Erythroblast (primary cell): Measurements from ENCODE around the gene XAF1.

Experiments
- DNase-seq, 2 experiments: peaks; one replicate each; lab custom pipeline; 2025; lab: John Stamatoyannopoulos, UW
- GATA1 ChIP-seq: IDR thresholded peaks from 2 replicates; pipeline ENCODE4 v1.6.1; 2011; ENCODE audit warnings: low read depth, mild to moderate bottlenecking, control low read depth, low read length, moderate library complexity
- POLR2A ChIP-seq: IDR thresholded peaks from 2 replicates; pipeline ENCODE4 v1.6.1; 2011; ENCODE audit warnings: mild to moderate bottlenecking, low read length

Gene XAF1

GRCh38 chr17:6755731-6756184 lies at the start of gene XAF1:
Gene XAF1 (plus strand): TSS chr17:6756046. CDS start chr17:6756079, 33 bp downstream.
- no peak for TF ChIP-seq GATA1
- DNase-seq: peak; percentile 34 to 49

GRCh38 chr17:6706499-6706898 lies 49.3 kb upstream of the XAF1 start:
- no peak for DNase-seq
- TF ChIP-seq GATA1: no peak
- no peak for TF ChIP-seq POLR2A

- TF ChIP-seq POLR2A: no peak
- TF ChIP-seq GATA1: no peak
- no peak for DNase-seq
These were observed 48.9 kb upstream of the XAF1 start for GRCh38 chr17:6706996-6707395.

GRCh38 chr17:6708357-6708961 lies 47.4 kb upstream of the XAF1 start:
- DNase-seq: no peak

GRCh38 chr17:6710317-6710716 lies 45.5 kb upstream of the XAF1 start:
- TF ChIP-seq POLR2A (no peak), GATA1 (no peak)
- DNase-seq: no peak

More at GRCh38 chr17:6708357-6708961, 47.4 kb upstream of the XAF1 start:
- TF ChIP-seq GATA1 (no peak), POLR2A (no peak)

GRCh38 chr17:6711081-6711674 lies 44.7 kb upstream of the XAF1 start:
- no peak for DNase-seq
- no peak for TF ChIP-seq POLR2A
- no peak for TF ChIP-seq GATA1

- TF ChIP-seq GATA1 (no peak), POLR2A (no peak)
- no peak for DNase-seq
These were observed 44.2 kb upstream of the XAF1 start for GRCh38 chr17:6711681-6712057.

GRCh38 chr17:6712058-6712853 lies 43.6 kb upstream of the XAF1 start:
- TF ChIP-seq GATA1: no peak
- no peak for TF ChIP-seq POLR2A
- DNase-seq: no peak

- DNase-seq: no peak
- TF ChIP-seq GATA1 (no peak), POLR2A (no peak)
These were observed 43.1 kb upstream of the XAF1 start for GRCh38 chr17:6712854-6713129.

GRCh38 chr17:6713130-6713917 lies 42.5 kb upstream of the XAF1 start, which contains the start of gene SLC13A5:
Gene SLC13A5 (minus strand): TSS chr17:6713369. CDS start chr17:6713333, 36 bp downstream.
- TF ChIP-seq POLR2A (no peak), GATA1 (no peak)
- peak; percentile 14 to 32 for DNase-seq

- no peak for TF ChIP-seq GATA1
- no peak for TF ChIP-seq POLR2A
- no peak for DNase-seq
These were observed 42.0 kb upstream of the XAF1 start for GRCh38 chr17:6713918-6714271.

- TF ChIP-seq GATA1 (no peak), POLR2A (no peak)
- DNase-seq: no peak
These were observed 41.5 kb upstream of the XAF1 start for GRCh38 chr17:6714315-6714874.

- TF ChIP-seq POLR2A (no peak), GATA1 (no peak)
- DNase-seq: no peak
These were observed 39.1 kb upstream of the XAF1 start for GRCh38 chr17:6716736-6717135.
